GM19025 (cell line): ENCODE data around the gene DIS3L.
A peak's percentile ranks its signal among the peaks of the same experiment; 100 is the strongest.
"Not testable (repeated sequence)": the region's sequence is repeated elsewhere in the genome, so short reads cannot be mapped to it uniquely, and the experiment has no call there.

Experiments
- ATAC-seq: cut with Tn5 transposase; IDR thresholded peaks from one replicate; pipeline ENCODE4 v1.9.1; 2021; ENCODE audit warnings: mild to moderate bottlenecking, low read depth, moderate library complexity; ENCODE audit not compliant: unreplicated experiment

DIS3L gene

DNA sequence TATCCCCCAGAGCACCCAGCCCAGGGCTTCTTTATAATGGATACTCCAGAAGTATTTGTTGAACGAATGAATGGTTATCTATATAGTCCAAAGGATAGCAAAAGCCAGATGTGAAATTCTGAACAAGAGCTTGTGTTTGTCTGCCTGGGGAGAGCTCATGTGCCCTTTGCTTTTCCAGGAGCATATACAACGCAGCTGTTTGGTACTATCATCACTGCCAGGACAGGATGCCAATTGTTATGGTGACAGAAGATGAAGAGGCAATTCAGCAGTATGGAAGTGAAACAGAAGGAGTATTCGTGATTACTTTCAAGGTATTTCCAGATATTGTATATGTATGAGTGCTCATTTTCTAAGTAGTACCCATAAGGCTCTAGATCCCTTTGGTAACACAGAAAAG is 15.2 kb downstream of the DIS3L start:
- ATAC-seq = no peak

DNA sequence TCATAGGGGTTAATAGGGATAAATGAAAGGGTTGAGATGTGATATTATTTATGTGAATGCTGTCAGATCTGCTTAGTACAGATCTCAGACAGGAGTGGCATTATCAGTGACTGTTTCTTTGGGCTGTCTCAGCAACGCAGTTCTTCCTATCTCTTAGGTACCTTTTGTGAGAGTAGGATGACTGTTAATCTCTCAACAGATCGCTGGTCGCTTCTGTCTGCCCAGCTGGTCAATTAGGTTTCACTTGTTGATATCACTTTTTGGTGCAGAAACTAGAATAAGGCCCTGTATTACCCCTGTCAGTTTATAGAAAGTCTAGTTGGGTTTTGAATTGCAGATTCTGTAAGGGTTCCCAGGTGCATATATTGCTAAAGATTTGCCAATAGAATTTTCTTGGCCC is 16.5 kb downstream of the DIS3L start:
- no peak for ATAC-seq

DNA sequence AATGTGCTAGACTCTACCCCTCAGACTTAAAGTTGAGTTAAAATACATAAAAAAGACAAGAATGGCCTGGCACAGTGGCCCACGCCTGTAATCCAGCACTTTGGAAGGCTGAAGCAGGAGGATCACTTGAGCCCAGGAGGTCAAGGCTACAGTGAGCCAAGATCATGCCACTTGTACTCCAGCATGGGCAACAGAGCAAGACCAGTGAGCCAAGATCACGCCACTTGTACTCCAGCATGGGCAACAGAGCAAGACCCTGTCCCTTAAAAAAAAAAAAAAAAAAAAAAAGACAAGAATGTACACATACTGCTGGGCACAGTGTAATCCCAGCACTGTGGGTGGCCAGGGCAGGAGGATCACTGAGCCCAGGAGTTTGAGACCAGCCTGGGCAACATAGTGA is 17.4 kb downstream of the DIS3L start:
- no peak for ATAC-seq

DNA sequence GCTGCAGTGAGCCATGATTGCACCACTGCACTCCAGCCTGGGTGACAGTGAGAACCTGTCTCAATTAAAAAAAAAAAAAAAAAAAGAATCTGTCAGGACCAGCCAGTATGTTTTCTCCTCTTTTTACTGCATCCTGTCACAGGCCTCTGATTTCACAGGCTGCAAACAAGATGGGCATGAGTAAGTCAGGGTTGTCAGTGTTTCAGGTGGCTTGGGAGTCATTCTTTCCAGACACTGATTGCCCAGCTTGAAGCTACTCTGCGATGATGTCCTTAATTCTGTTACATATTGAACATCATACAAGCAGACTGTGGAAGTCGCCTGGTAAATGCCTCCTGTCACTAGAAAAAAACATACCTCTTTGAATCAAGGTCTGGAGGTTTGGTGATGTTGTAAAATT is 18.8 kb downstream of the DIS3L start:
- no peak for ATAC-seq

DNA sequence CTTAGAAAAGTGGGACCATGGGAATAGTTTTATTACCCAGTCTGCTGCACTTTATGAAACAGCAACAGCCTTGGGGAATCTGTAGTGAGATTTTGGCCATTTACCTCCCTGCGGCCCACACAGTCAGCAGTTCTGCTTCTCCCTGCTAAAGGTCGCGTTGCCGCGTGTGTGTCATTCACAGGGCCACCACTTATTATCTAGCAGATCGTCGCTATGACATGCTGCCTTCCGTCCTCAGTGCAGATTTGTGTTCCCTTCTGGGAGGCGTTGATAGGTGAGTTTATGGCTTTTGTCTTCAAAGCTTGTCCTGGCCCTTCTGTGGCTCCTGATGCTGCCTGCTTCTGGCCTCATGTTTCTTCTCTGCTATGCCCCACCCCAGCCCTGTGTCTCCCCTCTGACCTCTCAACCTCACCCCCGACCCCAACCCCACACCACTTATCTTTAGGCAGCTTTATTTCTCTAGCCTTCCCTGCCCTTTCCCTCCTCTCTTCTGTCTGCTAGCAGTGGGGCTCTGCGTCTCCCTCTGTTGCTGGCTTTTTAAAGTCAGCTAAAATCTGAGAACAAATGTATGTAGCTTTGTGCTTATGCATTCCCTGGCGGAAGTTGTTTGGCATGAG is 30.1 kb downstream of the DIS3L start:
- no peak for ATAC-seq

DNA sequence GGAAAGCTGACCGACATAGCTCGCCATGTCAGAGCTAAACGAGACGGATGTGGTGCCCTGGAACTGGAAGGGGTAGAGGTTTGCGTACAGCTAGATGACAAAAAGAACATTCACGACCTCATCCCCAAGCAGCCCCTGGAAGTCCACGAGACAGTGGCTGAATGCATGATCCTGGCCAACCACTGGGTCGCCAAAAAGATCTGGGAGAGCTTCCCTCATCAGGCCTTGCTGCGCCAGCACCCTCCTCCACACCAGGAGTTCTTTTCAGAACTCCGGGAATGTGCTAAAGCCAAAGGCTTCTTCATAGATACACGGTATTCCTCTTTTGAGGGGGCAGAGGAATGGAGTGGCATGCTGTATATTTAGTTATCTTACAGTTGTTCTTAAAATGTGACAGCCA is 32.7 kb downstream of the DIS3L start:
- no peak for ATAC-seq

DNA sequence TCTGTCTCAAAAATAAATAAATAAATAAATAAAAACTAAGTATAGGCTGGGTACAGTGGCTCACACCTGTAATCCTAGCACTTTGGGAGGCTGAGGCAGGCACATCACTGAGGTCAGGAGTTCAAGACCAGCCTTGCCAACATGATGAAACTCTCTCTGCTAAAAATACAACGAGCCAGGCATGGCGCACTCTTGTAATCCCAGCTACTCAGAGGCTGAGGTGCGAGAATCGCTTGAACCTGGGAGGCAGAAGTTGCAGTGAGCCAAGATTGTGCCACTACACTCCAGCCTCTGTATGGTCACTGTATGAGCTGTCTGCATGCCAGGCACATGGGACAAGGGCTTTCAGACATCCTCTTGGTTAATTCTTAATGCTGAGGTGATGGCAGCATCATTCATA is 34.4 kb downstream of the DIS3L start:
- ATAC-seq = no peak

DNA sequence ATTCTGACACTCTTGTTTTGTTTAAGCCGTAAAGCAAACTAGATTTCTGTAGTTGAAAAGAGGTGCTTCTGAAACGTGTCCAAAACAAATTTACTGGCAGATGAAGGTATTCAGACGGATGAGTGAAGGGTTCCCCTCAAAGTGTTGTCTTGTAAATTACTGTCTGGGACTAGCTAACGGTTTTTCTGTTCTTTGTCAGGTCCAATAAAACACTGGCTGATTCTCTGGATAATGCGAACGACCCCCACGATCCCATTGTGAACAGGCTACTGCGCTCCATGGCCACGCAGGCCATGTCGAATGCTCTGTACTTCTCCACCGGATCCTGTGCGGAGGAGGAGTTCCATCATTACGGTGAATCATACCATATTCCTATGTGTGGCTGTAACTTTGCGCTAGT is 35.4 kb downstream of the DIS3L start:
- ATAC-seq = no peak

DNA sequence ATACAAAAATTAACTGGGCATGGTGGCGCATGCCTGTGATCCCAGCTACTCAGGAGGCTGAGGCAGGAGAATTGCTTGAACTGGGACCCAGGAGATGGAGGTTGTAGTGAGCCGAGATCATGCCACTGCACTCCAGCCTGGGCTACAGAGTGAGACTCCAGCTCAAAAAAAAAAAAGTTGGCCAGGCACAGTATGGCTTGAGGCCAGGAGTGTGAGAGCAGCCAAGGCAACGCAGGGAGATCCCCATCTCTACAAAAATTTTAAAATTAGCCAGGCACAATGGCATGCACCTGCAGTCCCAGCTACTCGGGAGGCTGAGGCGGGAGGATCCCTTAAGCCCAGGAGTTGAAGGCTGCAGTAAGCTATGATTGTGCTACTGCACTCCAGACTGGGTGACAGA is 55.2 kb downstream of the DIS3L start:
- not testable (repeated sequence) for ATAC-seq

DNA sequence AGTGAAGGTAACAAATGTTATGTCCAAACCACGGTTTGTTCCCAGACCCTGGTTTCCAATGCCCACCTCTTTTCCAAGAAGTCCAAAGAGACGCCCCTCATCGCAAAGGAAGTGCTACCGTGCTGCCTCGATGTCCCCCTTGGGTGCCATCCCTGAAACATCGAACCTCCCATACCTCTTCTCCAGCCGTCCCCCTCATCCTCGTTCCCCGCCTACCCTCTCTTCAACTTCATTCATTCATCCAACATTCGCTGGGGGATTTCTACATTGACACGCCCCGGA is 62.6 kb downstream of the DIS3L start:
- ATAC-seq = no peak

DNA sequence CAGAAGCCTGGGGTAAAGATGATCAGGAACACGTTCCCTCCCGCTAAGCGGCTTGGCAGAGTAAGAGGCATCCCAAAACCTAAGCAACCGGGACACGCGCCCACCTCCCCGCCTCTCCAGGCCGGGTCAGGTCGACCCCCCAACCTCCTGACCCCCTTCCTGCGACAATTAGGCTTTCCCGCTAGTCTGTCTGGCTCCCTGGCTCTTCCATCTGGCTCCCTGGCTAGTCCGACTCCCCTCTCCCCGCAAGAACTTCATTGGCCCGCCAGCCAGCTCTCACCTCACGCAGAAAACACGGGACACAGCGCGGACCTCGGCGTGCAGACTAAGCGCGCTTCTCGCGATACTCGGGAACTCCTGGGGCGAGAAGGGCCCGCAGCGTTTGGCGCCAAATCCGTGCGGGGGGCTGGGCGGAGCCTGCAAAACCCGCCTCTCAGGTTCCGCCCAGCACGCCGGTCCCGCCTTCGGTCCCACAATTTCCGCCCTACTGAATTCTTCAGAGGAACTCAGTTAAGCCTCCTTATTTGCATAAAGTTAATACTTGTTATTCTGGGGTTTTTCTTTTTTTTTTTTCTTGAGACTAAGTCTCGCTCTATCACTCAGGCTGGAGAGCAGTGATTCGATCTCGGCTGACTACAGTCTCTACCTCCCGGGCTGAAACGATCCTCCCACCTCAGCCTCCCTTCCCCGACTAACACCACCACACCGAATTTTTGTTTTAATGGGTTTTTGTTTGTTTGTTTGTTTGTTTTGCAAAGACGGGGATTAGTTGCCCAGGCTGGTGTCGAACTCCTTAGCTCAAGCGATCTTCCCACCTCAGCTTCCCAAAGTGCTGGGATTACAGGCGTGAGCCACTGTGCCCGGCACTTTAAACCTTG is 63.2 kb downstream of the DIS3L start, which contains the start of gene TIPIN:
TSS of gene TIPIN (minus strand) at position 327 of the 878 bp plus-strand sequence. CDS start 3,738 bp downstream, outside the sequence.
- ATAC-seq = peak; percentile 91

DNA sequence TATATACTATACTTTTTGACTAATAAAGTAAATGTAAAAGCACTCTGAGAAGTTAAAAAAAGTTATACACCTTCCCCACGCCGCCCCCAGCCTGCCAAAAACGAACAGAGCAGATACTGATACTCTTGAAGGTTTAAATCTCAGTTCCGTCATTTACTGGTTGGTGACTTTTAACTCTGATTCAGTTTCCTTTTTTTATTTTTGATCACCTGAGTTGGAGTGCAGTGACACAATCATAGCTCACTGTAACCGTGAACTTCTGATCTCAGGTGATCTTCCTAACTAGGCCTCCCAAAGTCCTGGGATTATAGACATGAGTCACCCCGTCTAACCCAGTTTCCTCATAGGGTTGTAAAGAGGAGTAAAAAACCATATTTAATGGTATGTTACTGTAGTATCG is 66.4 kb downstream of the DIS3L start:
- no peak for ATAC-seq

DNA sequence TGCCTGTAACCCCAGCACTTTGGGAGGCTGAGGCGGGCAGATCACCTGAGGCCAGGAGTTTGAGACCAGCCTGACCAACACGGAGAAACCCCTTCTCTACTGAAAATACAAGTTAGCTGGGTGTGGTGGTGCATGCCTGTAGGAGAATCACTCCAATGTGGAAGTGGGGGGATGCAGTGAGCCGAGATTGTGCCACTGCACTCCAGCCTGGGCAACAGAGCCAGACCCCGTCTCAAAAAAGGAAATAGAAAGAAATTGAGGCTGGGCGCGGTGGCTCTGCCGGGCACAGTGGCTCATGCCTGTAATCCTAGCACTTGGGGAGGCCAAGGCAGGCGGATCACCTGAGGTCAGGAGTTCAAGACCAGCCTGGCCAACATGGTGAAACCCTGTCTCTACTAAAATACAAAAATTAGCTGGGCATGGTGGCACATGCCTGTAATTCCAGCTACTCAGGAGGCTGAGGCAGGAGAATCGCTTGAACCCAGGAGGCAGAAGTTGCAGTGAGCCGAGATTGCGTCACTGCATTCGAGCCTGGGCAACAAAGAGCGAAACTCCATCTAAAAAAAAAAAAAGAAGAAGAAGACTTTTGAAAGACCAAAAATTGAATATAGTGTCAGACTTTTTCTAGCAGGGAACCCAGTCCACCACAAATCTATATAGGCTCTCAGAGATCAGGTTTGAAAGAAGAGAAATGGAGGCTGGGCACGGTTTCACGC is 68.5 kb downstream of the DIS3L start:
- ATAC-seq = not testable (repeated sequence)

DNA sequence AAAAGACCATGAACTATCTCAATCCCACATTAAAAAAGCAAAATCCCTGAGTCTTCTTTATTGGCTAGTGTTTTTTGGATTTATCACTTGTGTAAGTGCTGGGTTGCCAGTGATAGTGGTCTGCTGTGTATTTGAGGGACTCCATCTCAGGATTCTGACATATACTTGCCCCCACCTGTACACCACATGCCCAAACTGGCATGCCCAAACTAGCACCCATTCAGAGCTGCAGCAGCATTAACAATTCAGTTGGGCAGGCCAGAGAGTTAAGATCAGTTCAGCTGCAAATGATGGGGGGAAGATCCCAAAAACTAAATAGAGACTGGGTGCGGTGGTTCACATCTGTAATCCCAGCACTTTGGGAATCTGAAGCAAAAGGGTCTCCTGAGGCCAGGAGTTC is 69.4 kb downstream of the DIS3L start:
- ATAC-seq = no peak

DNA sequence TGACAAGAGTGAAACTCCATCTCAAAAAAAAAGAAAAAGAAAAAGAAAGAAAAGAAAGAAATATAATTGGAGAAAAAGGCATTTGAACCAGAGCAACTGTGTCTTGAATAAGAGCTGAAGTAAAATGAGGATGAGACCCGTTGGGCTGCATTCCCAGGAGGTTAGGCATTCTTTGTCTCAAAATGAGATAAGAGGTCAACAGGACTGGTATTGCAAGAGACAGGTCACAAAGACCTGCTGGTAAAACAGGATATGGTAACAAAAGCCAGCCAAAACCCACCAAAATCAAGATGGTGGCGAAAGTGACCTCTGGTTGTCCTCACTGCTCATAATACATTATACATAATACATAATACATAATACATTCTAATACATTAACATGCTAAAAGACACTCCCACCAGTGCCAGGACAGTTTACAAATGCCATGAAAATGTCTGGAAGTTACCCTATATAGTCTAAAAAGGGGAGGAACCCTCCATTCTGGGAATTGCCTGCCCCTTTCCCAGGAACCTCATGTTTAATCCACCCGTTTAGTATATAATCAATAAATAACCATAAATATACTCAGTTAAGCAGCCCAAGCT is 71.7 kb downstream of the DIS3L start:
- ATAC-seq = no peak

DNA sequence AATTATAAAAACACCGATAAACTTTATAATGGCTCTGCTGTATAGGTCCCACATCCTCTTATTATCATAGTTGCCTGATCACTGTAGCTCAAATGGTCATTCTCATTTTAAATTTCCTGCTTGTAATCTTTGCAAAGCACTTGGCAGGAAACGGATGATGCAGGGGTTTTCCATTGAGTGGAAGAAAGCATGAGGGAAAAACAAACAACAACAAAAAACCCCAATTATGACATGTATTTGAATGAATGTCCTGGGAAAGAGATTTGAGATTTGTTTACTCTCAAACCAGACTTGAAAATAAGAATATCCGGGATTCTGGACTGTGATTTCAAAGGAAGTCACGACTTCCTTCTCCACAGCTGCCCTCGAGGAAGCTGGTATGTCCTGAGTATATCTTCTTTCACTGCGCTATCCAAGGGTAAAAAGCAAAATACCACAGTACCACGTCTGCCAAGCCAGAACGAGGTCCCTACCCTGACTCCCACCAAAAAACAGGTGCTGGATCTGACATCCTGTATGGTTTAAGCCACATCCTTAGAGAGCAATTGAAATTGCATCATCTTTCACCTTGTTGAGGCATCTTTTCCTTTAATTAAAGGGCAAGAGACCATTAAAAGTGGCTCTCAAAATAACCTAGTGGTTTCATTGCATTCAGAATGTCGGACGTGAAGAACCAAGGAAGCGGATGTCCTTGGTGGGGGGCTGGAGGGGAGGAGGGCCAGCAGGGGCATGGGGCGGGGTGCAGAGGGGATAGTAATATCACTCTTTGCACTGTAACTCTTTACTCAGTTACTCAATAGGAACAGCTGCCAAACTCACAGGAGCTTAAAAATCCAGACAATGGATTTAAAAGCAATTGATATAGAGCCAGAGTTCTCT is 76.6 kb downstream of the DIS3L start:
- no peak for ATAC-seq

DNA sequence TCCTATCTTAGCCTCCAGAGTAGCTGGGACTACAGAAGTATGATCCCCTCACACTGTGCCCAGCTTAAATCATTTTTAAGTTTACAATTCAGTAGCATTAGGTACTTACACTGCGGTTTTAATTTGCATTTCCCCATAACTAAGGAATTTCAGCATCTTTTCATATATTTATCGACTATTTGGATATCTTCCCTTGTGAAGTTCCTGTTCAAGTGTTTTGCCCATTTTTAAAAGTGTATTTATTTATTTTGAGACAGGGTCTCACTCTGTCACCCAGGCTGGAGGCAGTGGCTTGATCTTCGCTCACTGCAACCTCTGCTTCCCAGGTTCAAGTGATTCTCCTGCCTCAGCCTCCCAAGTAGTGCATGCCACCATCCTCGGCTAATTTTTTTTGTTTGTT is 80.8 kb downstream of the DIS3L start:
- ATAC-seq = no peak

DNA sequence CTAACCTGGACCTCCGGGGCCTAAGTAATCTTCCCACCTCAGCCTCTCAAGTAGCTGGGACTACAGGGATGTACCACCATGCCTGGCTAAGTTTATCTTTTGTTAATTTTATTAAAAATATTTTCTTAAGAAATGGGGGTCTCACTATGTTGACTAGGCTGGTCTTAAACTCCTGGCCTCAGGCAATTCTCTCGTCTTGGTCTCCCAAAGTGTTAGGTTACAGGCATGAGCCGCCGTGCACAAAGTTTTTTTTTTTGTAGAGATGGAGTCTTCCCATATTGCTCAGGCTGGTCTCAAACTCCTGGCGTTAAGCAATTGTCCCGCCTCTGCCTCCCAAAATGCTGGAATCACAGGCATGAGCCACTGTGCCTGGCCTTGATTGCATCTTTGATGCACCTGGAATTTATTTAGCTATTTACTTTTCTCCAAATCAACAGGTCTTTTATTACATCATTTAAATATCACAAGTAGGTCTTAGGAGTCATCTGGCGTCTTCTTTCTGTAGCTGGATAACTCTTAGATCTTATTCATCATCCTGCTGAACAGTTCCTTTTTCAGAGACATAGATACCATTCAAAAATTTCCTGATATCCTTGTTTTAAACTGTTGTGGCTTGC is 85.6 kb downstream of the DIS3L start:
- no peak for ATAC-seq

DNA sequence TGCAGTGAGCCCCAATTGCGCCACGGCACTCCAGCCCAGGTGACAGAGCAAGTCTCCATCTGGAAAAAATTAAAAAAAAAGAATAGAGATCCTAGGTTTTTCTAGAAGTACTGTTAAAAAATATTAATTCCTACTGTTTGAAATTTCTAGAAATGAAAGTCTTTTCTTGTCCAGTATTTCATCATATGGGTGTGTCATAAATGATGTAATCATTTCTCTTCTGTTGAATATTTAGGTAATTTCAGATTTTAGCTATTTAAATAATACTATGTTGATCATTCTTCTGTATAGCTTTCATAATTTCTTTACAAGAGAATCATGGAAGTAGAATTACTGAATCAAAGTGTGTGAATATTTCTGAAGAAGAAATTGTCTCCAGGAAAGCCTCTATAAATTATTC is 88.0 kb downstream of the DIS3L start:
- not testable (repeated sequence) for ATAC-seq
